ENCODE measurements around the gene MCMBP. TPM values are rescaled to one million over a fixed set of nuclear protein-coding genes. Genes with fewer than 3 reads are reported as not detected.
A peak's percentile ranks its signal among the peaks of the same experiment; 100 is the strongest.

MCMBP gene
- total and polyA plus RNA-seq, 10 donors = 14.2 to 67.6 (median 47.7) TPM

DNA sequence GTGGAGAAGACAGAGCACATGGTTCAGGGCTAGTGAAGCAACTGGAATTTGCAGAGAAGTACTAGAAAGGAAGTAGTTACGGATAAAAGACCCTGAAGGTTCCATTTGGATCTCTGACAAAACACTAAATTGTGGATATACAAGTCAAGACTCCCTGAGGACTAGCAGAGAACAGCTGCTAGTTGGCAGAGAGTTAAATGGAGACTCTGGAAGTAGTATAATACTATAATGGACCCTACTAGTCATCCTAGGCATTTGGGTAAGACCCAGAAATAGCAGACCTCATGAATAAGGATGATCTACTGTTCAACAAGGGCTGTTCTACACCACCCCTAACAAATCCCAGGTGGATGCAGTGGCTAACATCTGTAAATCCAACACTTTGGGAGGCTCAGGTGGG is 19.1 kb downstream of the MCMBP start:
- no peaks in the 10 kb centered on the region for H3K27me3 ChIP-seq (replicated peaks in 1 of 7)
- H3K4me3 ChIP-seq = no peak overlapping the region
- H3K9me3 ChIP-seq = no peaks in the 10 kb centered on the region
- DNase-seq = no peak
- no peak overlapping the region for H3K27ac ChIP-seq
- TF ChIP-seq POLR2AphosphoS5 (IDR thresholded peaks at IDR 0.05) = no peak
- TF ChIP-seq POLR2A (IDR thresholded peaks at IDR 0.05) = no peak
- TF ChIP-seq, protein P1, sequence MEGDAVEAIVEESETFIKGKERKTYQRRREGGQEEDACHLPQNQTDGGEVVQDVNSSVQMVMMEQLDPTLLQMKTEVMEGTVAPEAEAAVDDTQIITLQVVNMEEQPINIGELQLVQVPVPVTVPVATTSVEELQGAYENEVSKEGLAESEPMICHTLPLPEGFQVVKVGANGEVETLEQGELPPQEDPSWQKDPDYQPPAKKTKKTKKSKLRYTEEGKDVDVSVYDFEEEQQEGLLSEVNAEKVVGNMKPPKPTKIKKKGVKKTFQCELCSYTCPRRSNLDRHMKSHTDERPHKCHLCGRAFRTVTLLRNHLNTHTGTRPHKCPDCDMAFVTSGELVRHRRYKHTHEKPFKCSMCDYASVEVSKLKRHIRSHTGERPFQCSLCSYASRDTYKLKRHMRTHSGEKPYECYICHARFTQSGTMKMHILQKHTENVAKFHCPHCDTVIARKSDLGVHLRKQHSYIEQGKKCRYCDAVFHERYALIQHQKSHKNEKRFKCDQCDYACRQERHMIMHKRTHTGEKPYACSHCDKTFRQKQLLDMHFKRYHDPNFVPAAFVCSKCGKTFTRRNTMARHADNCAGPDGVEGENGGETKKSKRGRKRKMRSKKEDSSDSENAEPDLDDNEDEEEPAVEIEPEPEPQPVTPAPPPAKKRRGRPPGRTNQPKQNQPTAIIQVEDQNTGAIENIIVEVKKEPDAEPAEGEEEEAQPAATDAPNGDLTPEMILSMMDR (IDR thresholded peaks at IDR 0.05 in 8 of 11, conservative IDR thresholded peaks at IDR 0.05 in 3 of 11) = no peak
- intact Hi-C loops (cut with DNase I; ENCODE audit: low total_unique reads) = no loop called here
- peaks cover 0 to 100% (median 71%) of the 10 kb centered on the region in 6 donors for H3K36me3 ChIP-seq
- WGBS, 5 donors = 68 to 90% (median 86%) methylated on average over 1 of the region's 1 CpG
- peaks cover 0 to 19% (median 0%) of the 10 kb centered on the region in 6 donors for H3K4me1 ChIP-seq

DNA sequence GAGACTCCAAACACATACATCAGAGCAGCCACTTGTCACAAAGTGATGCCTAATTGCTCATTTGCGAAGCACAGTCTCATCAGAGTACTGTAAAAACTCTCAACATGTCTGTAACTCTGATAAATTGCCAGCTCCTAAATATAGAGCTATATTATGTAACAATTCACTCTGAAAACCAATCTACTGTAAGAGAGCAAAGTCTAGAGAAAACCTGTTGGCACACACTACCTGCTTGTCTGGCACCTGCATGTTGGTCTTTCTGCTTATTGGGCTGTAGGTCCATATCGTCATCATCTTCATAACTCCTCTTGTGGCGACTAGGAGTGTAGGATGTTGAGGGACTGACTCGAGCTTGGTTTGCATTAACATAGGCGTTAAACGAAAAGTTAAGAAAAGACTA is 19.8 kb downstream of the MCMBP start:
- Histone ChIP-seq H3K9me3 (no peaks in the 10 kb centered on the region), H3K27ac (no peak overlapping the region), H3K27me3 (replicated peaks in 1 of 7) (no peaks in the 10 kb centered on the region), H3K4me3 (no peak overlapping the region), H3K36me3 (peaks cover 0 to 100% (median 73%) of the 10 kb centered on the region in 6 donors), H3K4me1 (peaks cover 0 to 21% (median 0%) of the 10 kb centered on the region in 6 donors)
- intact Hi-C loops (cut with DNase I; ENCODE audit: low total_unique reads) = no loop called here
- TF ChIP-seq POLR2A (IDR thresholded peaks at IDR 0.05) (no peak), POLR2AphosphoS5 (IDR thresholded peaks at IDR 0.05) (no peak)
- DNase-seq = no peak
- 93 to 99% (median 97%) methylated on average over 6 of the region's 6 CpGs for WGBS, 5 donors

DNA sequence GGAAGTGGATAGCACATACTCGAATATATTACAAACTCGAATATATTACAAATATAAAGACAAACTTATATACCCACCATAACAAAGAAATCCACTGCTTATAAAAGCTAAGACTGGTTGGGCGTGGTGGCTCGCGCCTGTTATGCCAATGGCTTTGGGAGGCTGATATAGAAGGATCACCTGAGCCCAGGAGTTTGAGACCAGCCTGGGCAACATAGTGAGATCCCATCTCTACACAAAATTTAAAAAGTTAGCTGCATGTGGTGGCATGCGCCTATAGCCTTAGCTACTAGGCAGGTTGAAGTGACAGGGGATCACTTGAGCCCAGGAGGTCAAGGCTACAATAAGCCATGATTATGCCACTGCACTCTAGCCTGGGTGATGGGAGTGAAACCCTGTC is 20.4 kb downstream of the MCMBP start:
- DNase-seq = no peak
- H3K36me3 ChIP-seq = peaks cover 0 to 100% (median 74%) of the 10 kb centered on the region in 6 donors
- WGBS, 5 donors = 90 to 98% (median 97%) methylated on average over 6 of the region's 6 CpGs
- H3K4me1 ChIP-seq = peaks cover 0 to 23% (median 0%) of the 10 kb centered on the region in 6 donors
- no peak overlapping the region for H3K27ac ChIP-seq
- no peaks in the 10 kb centered on the region for H3K9me3 ChIP-seq
- no peaks in the 10 kb centered on the region for H3K27me3 ChIP-seq (replicated peaks in 1 of 7)
- intact Hi-C loops (cut with DNase I; ENCODE audit: low total_unique reads) = no loop called here
- no peak overlapping the region for H3K4me3 ChIP-seq
- TF ChIP-seq POLR2A (IDR thresholded peaks at IDR 0.05) = no peak
- no peak for TF ChIP-seq POLR2AphosphoS5 (IDR thresholded peaks at IDR 0.05)
- TF ChIP-seq, protein P1 (IDR thresholded peaks at IDR 0.05 in 8 of 11, conservative IDR thresholded peaks at IDR 0.05 in 3 of 11) = no peak

- Histone ChIP-seq H3K27ac (peak overlapping the region in 4 of 8 donors; percentile 38 to 83 (median 64)), H3K4me3 (no peak overlapping the region), H3K4me1 (peaks cover 0 to 44% (median 4%) of the 10 kb centered on the region in 6 donors), H3K9me3 (no peaks in the 10 kb centered on the region), H3K27me3 (replicated peaks in 1 of 7) (no peaks in the 10 kb centered on the region), H3K36me3 (peaks cover 0 to 100% (median 70%) of the 10 kb centered on the region in 6 donors)
- intact Hi-C loops (cut with DNase I; ENCODE audit: low total_unique reads) = no loop called here
- no peak for DNase-seq
- WGBS, 5 donors = 94 to 98% (median 95%) methylated on average over 3 of the region's 3 CpGs
- no peak for TF ChIP-seq POLR2A (IDR thresholded peaks at IDR 0.05)
- no peak for TF ChIP-seq POLR2AphosphoS5 (IDR thresholded peaks at IDR 0.05)
- TF ChIP-seq, protein P1 (IDR thresholded peaks at IDR 0.05 in 8 of 11, conservative IDR thresholded peaks at IDR 0.05 in 3 of 11) = no peak
These were observed 22.7 kb downstream of the MCMBP start for GRCh38 chr10:119849944-119850343.

Data from spleen (tissue), 11 donors.